ENCODE data around the gene LHX3. TPM values are rescaled to one million over a fixed set of nuclear protein-coding genes. Genes with fewer than 3 reads are reported as not detected.

The LHX3 gene
- total and polyA plus RNA-seq, 2 of the 8 experiments (the other 6 are each of a cell fraction or from before 2014, with no cell fraction given) = 0.02 TPM; not detected in 1

GRCh38 chr9:136175616-136176197 is 29.2 kb downstream of the LHX3 start:
- Histone ChIP-seq H3K79me2 (ENCODE audit: control insufficient read depth in 1 of 2, insufficient read depth in 2 of 2, low read length in 2 of 2) (no peaks in the 10 kb centered on the region), H3K4me2 (ENCODE audit: insufficient read depth in 1 of 2, low read depth in 2 of 2, low read length in 2 of 2) (no peak overlapping the region), H4K5ac (ENCODE audit: insufficient read length, low read depth, low read length) (no peak overlapping the region), H2BK20ac (ENCODE audit: low read length) (no peak overlapping the region), H3K36me3 (ENCODE audit: control insufficient read depth in 2 of 4, insufficient read depth in 4 of 4, low read length in 3 of 4) (no peaks in the 10 kb centered on the region), H2AK5ac (ENCODE audit: low read depth, low read length) (no peak overlapping the region), H2BK120ac (replicated peaks; ENCODE audit: low read depth, low read length) (no peak overlapping the region), H2BK12ac (ENCODE audit: low read depth, low read length) (no peak overlapping the region), H3K9me3 (ENCODE audit: insufficient read depth in 2 of 2, low read depth in 1 of 2, low read length in 1 of 2) (no peaks in the 10 kb centered on the region), H3K18ac (ENCODE audit: extremely low read depth, low read length) (no peak overlapping the region), H3K4ac (replicated peaks; ENCODE audit: insufficient read length, low read depth, low read length) (no peak overlapping the region), H4K8ac (ENCODE audit: extremely low read depth, insufficient read depth, low read length) (no peak overlapping the region), H3K4me1 (replicated peaks in 1 of 4; ENCODE audit: control insufficient read depth in 3 of 4, insufficient read depth in 4 of 4, low read length in 3 of 4) (peaks cover 0 to 27% (median 20%) of the 10 kb centered on the region in 4 experiments; a peak in 6 of 7 replicates), H4K91ac (replicated peaks; ENCODE audit: insufficient read length, low read length) (no peak overlapping the region), H4K20me1 (replicated peaks in 1 of 2; ENCODE audit: control insufficient read depth in 1 of 2, insufficient read depth in 2 of 2, low read length in 2 of 2) (peaks cover 0 to 2% of the 10 kb centered on the region in 2 experiments), H3K23me2 (ENCODE audit: low read depth, low read length) (peaks cover 5% of the 10 kb centered on the region; the same call in 1 of the 2 replicates), H3K56ac (replicated peaks; ENCODE audit: insufficient read length, low read depth, low read length) (no peak overlapping the region), H3K9ac (replicated peaks in 1 of 4; ENCODE audit: extremely low read depth in 1 of 4, low read depth in 3 of 4, low read length in 3 of 4) (no peak overlapping the region), H2BK5ac (ENCODE audit: low read depth, low read length) (no peak overlapping the region), H2AFZ (ENCODE audit: low read length) (no peak overlapping the region), H3K27ac (ENCODE audit: low read depth, low read length) (no peak overlapping the region), H3K4me3 (ENCODE audit: extremely low read depth in 1 of 4, insufficient read depth in 2 of 4, low read depth in 3 of 4, low read length in 4 of 4) (no peak overlapping the region), H3K14ac (ENCODE audit: insufficient read length) (no peak overlapping the region), H3K27me3 (replicated peaks in 1 of 4; ENCODE audit: control insufficient read depth in 3 of 4, extremely low read depth in 1 of 4, insufficient read depth in 3 of 4, low read length in 3 of 4) (no peaks in the 10 kb centered on the region), H3K23ac (ENCODE audit: insufficient read length) (no peak overlapping the region), H3K79me1 (ENCODE audit: low read depth, low read length) (no peaks in the 10 kb centered on the region), H2BK15ac (ENCODE audit: low read length) (peak overlapping the region; percentile 81)
- no peak for FAIRE-seq
- ChIA-PET POLR2A (ENCODE audit: partially characterized antibody) (interaction anchor here (0.8 to 1.3 kb wide), 2 partner anchors 21 to 25 kb away, joined by 3 read pairs; no protein-coding TSS in a partner anchor), CTCF (ENCODE audit: partially characterized antibody) (interaction anchor here (0.6 to 1.9 kb wide), 13 partner anchors 9 to 108 kb away, joined by 3 to 7 read pairs (median 4); no protein-coding TSS in a partner anchor)
- DNase-seq (ENCODE audit: low read depth in 1 of 2, low spot score in 2 of 2) = no peak
- 81% methylated on average over 12 of the region's 12 CpGs; no CpG with 5 or more reads in 1 of the 2 experiments for WGBS, 2 experiments (ENCODE audit: extremely low coverage in 1 of 2, insufficient coverage in 1 of 2, insufficient read length in 1 of 2, insufficient replicate concordance in 2 of 2, low coverage in 1 of 2, low lambda C conversion rate in 2 of 2, missing lambda C conversion rate in 1 of 2)
- no peak for TF ChIP-seq TBP (IDR thresholded peaks at IDR 0.05; ENCODE audit: low read depth, low read length)
- no peak for TF ChIP-seq SUZ12 (IDR thresholded peaks at IDR 0.05; ENCODE audit: low read length)
- TF ChIP-seq RFX5 (IDR thresholded peaks at IDR 0.05; ENCODE audit: borderline replicate concordance, low read depth, low read length) = no peak
- no peak for TF ChIP-seq CTBP2 (IDR thresholded peaks at IDR 0.05; ENCODE audit: borderline replicate concordance, insufficient read depth, insufficient read length, low read length)
- TF ChIP-seq BCL11A (IDR thresholded peaks at IDR 0.05; ENCODE audit: low read depth in 2 of 2, low read length in 2 of 2) = no peak
- TF ChIP-seq MAFK (IDR thresholded peaks at IDR 0.05; ENCODE audit: low read depth, low read length) = no peak
- TF ChIP-seq, protein P1, sequence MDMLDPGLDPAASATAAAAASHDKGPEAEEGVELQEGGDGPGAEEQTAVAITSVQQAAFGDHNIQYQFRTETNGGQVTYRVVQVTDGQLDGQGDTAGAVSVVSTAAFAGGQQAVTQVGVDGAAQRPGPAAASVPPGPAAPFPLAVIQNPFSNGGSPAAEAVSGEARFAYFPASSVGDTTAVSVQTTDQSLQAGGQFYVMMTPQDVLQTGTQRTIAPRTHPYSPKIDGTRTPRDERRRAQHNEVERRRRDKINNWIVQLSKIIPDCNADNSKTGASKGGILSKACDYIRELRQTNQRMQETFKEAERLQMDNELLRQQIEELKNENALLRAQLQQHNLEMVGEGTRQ (IDR thresholded peaks at IDR 0.05; ENCODE audit: low read length) = no peak
- TF ChIP-seq RBBP5 (IDR thresholded peaks at IDR 0.05; ENCODE audit: borderline replicate concordance, low read depth, low read length) = no peak
- no peak for TF ChIP-seq HDAC6 (IDR thresholded peaks at IDR 0.05; ENCODE audit: low read depth, low read length)
- TF ChIP-seq CEBPB (IDR thresholded peaks at IDR 0.05; ENCODE audit: low read depth, low read length) = no peak
- TF ChIP-seq CHD1 (IDR thresholded peaks at IDR 0.05; ENCODE audit: low read depth, low read length) = no peak
- no peak for TF ChIP-seq ZNF274 (IDR thresholded peaks at IDR 0.05; ENCODE audit: borderline replicate concordance, extremely low read depth, low read length)
- no peak for TF ChIP-seq JUN (IDR thresholded peaks at IDR 0.05; ENCODE audit: low read depth, low read length)

All from H1 (cell line).